ENCODE data around the gene CARM1.

DNA sequence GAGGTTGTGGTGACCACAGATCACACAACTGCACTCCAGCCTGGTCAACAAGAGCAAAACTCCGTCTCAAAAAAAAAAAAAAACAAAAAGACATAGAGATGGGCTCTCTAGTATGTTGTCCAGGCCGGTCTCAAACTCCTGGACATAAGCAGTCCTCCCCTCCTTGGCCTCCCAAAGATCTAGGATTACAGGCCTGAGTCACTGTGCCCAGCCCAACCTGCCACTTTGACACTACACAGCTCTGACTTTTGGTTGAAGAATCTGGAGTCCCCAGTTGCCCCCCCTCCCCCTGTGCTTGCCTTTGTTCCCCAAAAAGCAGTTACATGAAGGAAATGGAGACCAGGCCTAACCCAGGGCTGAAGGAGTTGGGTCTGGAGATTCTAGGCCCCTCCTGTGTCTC is 12.9 kb downstream of the CARM1 start:
- TF ChIP-seq, protein P1, sequence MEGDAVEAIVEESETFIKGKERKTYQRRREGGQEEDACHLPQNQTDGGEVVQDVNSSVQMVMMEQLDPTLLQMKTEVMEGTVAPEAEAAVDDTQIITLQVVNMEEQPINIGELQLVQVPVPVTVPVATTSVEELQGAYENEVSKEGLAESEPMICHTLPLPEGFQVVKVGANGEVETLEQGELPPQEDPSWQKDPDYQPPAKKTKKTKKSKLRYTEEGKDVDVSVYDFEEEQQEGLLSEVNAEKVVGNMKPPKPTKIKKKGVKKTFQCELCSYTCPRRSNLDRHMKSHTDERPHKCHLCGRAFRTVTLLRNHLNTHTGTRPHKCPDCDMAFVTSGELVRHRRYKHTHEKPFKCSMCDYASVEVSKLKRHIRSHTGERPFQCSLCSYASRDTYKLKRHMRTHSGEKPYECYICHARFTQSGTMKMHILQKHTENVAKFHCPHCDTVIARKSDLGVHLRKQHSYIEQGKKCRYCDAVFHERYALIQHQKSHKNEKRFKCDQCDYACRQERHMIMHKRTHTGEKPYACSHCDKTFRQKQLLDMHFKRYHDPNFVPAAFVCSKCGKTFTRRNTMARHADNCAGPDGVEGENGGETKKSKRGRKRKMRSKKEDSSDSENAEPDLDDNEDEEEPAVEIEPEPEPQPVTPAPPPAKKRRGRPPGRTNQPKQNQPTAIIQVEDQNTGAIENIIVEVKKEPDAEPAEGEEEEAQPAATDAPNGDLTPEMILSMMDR (IDR thresholded peaks at IDR 0.05) = no peak
- TF ChIP-seq POLR2A (IDR thresholded peaks at IDR 0.05) = no peak
